Mesenchymal stem cell (in vitro differentiated cells and primary cell): ENCODE data around the gene RCBTB2.
A peak's percentile ranks its signal among the peaks of the same experiment; 100 is the strongest.

ENCODE experiments used
- DNase-seq: peaks from one replicate; pipeline ENCODE4 v3.0.0-alpha.2; 2013
- H2AFZ ChIP-seq: one replicate; pipeline ENCODE4 v1.6.1; 2013; ENCODE audit warnings: low read depth, mild to moderate bottlenecking, control low read depth, inconsistent platforms, low read length, moderate library complexity
- H2AK5ac ChIP-seq: 2 replicates; pipeline ENCODE4 v1.6.1; 2013; ENCODE audit warnings: low read length, moderate library complexity, mild to moderate bottlenecking, inconsistent platforms; ENCODE audit not compliant: severe bottlenecking
- H2BK120ac ChIP-seq: one replicate; pipeline ENCODE4 v1.6.1; 2013; ENCODE audit warnings: low read depth, mild to moderate bottlenecking, inconsistent platforms, low read length, moderate library complexity
- H2BK12ac ChIP-seq, 2 experiments: one replicate each; pipeline ENCODE4 v1.6.1; 2013; ENCODE audit warnings: inconsistent platforms in 2 of 2, low read length in 2 of 2, mild to moderate bottlenecking in 2 of 2, moderate library complexity in 2 of 2, control low read depth in 1 of 2
- H2BK15ac ChIP-seq: one replicate; pipeline ENCODE4 v1.6.1; 2013; ENCODE audit warnings: mild to moderate bottlenecking, low read depth, inconsistent platforms; ENCODE audit not compliant: poor library complexity, severe bottlenecking
- H2BK5ac ChIP-seq: 2 replicates; pipeline ENCODE4 v1.6.1; 2013; ENCODE audit warnings: low read depth, mild to moderate bottlenecking, low read length, control low read depth, inconsistent platforms; ENCODE audit not compliant: poor library complexity, severe bottlenecking
- H3K14ac ChIP-seq, 2 experiments: one replicate each; pipeline ENCODE4 v1.6.1; 2013; ENCODE audit warnings: inconsistent platforms in 2 of 2, low read length in 2 of 2, control low read depth in 1 of 2, mild to moderate bottlenecking in 1 of 2, moderate library complexity in 1 of 2
- H3K18ac ChIP-seq, 2 experiments: one replicate each; pipeline ENCODE4 v1.6.1; 2013; ENCODE audit warnings: inconsistent platforms in 2 of 2, low read length in 2 of 2, control low read depth in 1 of 2, low read depth in 1 of 2, mild to moderate bottlenecking in 1 of 2
- H3K23ac ChIP-seq, 2 experiments: one replicate each; pipeline ENCODE4 v1.6.1; 2013; ENCODE audit warnings: inconsistent platforms in 2 of 2, low read length in 2 of 2, mild to moderate bottlenecking in 2 of 2, moderate library complexity in 2 of 2, control low read depth in 1 of 2
- H3K27ac ChIP-seq: 2 replicates; pipeline ENCODE4 v1.5.1; 2013; ENCODE audit warnings: mild to moderate bottlenecking, moderate library complexity, low read length, control low read depth, inconsistent platforms; ENCODE audit not compliant: poor library complexity, severe bottlenecking
- H3K27me3 ChIP-seq, 2 experiments: 2 replicates each; pipeline versions ENCODE4 v1.6.1 to v1.7.0; 2013; ENCODE audit warnings: low read length in 2 of 2, mild to moderate bottlenecking in 2 of 2, moderate library complexity in 2 of 2, control low read depth in 1 of 2, inconsistent platforms in 1 of 2; ENCODE audit not compliant: control insufficient read depth in 1 of 2, insufficient read depth in 1 of 2
- H3K36me3 ChIP-seq, 2 experiments: 2 replicates each; pipeline versions ENCODE4 v1.6.1 to v1.7.0; 2013; ENCODE audit warnings: low read length in 2 of 2, control low read depth in 1 of 2, inconsistent platforms in 1 of 2, low read depth in 1 of 2, mild to moderate bottlenecking in 1 of 2; ENCODE audit not compliant: insufficient read depth in 2 of 2, control insufficient read depth in 1 of 2
- H3K4ac ChIP-seq, 2 experiments: one replicate each; pipeline ENCODE4 v1.6.1; 2013; ENCODE audit warnings: inconsistent platforms in 2 of 2, low read length in 2 of 2, mild to moderate bottlenecking in 2 of 2, moderate library complexity in 2 of 2, control low read depth in 1 of 2, low read depth in 1 of 2
- H3K4me1 ChIP-seq: 2 replicates; pipeline ENCODE4 v1.6.1; 2013; ENCODE audit warnings: low read depth, low read length, control low read depth; ENCODE audit not compliant: control insufficient read depth, insufficient read depth
- H3K4me2 ChIP-seq: 2 replicates; pipeline ENCODE4 v1.6.1; 2013; ENCODE audit warnings: low read length, mild to moderate bottlenecking, inconsistent platforms; ENCODE audit not compliant: poor library complexity, severe bottlenecking
- H3K4me3 ChIP-seq, 2 experiments: 2 replicates each; pipeline versions ENCODE4 v1.5.1 to v1.7.0; 2013; ENCODE audit warnings: low read length in 2 of 2, mild to moderate bottlenecking in 2 of 2, control low read depth in 1 of 2, low read depth in 1 of 2; ENCODE audit not compliant: insufficient read depth in 1 of 2
- H3K79me1 ChIP-seq: replicated peaks from 2 replicates; pipeline ENCODE4 v1.6.1; 2013; ENCODE audit warnings: mild to moderate bottlenecking, control low read depth, low read length, inconsistent platforms; ENCODE audit not compliant: poor library complexity, severe bottlenecking
- H3K9ac ChIP-seq: 2 replicates; pipeline ENCODE4 v1.7.0; 2013; ENCODE audit warnings: mild to moderate bottlenecking, low read length, moderate library complexity
- H3K9me3 ChIP-seq: 2 replicates; pipeline ENCODE4 v1.7.0; 2013; ENCODE audit warnings: mild to moderate bottlenecking, low read length; ENCODE audit not compliant: control insufficient read depth
- H4K8ac ChIP-seq: one replicate; pipeline ENCODE4 v1.6.1; 2013; ENCODE audit warnings: inconsistent platforms, mild to moderate bottlenecking, low read length, moderate library complexity
- H4K91ac ChIP-seq: one replicate; pipeline ENCODE4 v1.6.1; 2013; ENCODE audit warnings: mild to moderate bottlenecking, low read length, inconsistent platforms
- WGBS: methylation state at CpG from one replicate; pipeline ENCODE4 v1.1.7; 2013; ENCODE audit warnings: mixed read lengths; 5-methylcytosine and 5-hydroxymethylcytosine counted together

The RCBTB2 gene

DNA sequence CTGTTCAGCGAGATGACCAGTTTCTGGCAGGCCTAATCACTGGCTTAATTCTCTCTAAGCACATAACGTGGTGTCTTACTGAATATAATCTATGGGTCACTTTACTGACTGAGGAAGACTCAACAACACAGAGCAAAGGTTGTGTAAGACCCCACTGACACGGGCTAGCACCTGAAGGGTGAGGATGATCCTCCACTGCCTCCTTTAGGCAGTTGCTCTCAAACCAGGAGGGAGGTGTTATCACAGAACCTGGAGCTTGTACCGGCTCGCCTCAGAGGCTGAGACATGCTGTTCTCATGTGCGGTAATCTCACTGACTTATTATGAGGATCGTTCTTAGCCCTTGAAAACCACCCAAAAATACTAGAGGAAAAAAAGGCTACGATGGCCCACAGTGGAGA lies 28.3 kb downstream of the RCBTB2 start:
- Histone ChIP-seq H3K18ac (no peak overlapping the region), H3K4me2 (no peak overlapping the region), H2BK5ac (no peak overlapping the region), H2AK5ac (no peak overlapping the region), H3K14ac (no peak overlapping the region), H3K27ac (no peak overlapping the region), H3K4me1 (peaks cover 2% of the 10 kb centered on the region), H3K4ac (no peak overlapping the region), H2BK12ac (no peak overlapping the region), H4K91ac (no peak overlapping the region), H2BK120ac (no peak overlapping the region), H4K8ac (no peak overlapping the region), H3K4me3 (no peak overlapping the region), H2AFZ (no peak overlapping the region), H3K27me3 (no peaks in the 10 kb centered on the region), H3K9ac (no peak overlapping the region), H3K36me3 (peaks cover 0 to 13% of the 10 kb centered on the region in 2 experiments), H3K23ac (no peak overlapping the region), H2BK15ac (no peak overlapping the region), H3K9me3 (no peaks in the 10 kb centered on the region), H3K79me1 (no peaks in the 10 kb centered on the region)
- WGBS: 94% methylated on average over 7 of the region's 8 CpGs
- DNase-seq: no peak

DNA sequence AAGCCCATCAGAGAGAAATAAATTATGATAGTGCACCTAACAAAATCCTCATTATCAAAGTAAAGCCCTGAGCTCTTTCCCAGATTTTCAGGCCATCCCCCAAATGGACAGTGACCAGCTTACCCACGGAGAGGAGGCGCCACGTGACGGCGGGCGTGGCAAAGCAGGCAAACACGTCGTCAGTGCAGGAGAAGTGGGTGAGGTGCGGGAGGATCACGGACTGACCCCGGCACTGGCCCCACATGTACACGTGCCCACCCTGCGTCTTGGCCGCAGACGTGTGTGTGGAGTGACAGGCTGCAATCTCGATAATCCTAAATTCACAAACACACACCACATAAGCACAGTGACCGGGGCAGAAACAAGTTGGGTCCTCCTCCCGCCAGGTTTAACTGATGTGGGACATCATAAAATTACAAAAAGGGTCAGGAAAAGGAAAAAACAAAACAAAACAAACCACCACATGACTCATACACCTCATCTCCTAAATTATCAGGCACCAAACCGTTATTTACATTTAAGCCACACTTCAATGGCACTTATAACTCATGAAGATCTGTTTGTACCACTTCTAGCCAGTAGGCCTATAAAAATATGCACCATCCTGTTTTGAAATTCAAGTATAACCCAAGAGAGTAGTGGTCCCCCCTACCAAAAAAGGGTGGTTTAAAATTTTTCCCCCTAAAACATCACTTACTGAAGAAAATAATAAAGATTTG lies 30.1 kb downstream of the RCBTB2 start:
- no peak overlapping the region for H2BK15ac ChIP-seq
- no peak overlapping the region for H2BK5ac ChIP-seq
- WGBS: 88% methylated on average over 17 of the region's 19 CpGs
- H3K36me3 ChIP-seq: peaks cover 0 to 10% of the 10 kb centered on the region in 2 experiments
- H3K9me3 ChIP-seq: no peaks in the 10 kb centered on the region
- H3K27ac ChIP-seq: no peak overlapping the region
- peak overlapping the region in 1 of 2 experiments; percentile 38 for H3K18ac ChIP-seq
- H3K4me3 ChIP-seq: no peak overlapping the region
- DNase-seq: no peak
- no peak overlapping the region for H2BK120ac ChIP-seq
- no peak overlapping the region for H3K9ac ChIP-seq
- H3K14ac ChIP-seq: no peak overlapping the region
- peaks cover 2% of the 10 kb centered on the region for H3K4me1 ChIP-seq
- no peak overlapping the region for H4K8ac ChIP-seq
- no peak overlapping the region for H4K91ac ChIP-seq
- H3K79me1 ChIP-seq: no peaks in the 10 kb centered on the region
- no peak overlapping the region for H3K4ac ChIP-seq
- H2AFZ ChIP-seq: no peak overlapping the region
- no peak overlapping the region for H3K23ac ChIP-seq
- H3K27me3 ChIP-seq: no peaks in the 10 kb centered on the region
- H2AK5ac ChIP-seq: no peak overlapping the region
- H3K4me2 ChIP-seq: no peak overlapping the region
- H2BK12ac ChIP-seq: peak overlapping the region; percentile 9 to 66

DNA sequence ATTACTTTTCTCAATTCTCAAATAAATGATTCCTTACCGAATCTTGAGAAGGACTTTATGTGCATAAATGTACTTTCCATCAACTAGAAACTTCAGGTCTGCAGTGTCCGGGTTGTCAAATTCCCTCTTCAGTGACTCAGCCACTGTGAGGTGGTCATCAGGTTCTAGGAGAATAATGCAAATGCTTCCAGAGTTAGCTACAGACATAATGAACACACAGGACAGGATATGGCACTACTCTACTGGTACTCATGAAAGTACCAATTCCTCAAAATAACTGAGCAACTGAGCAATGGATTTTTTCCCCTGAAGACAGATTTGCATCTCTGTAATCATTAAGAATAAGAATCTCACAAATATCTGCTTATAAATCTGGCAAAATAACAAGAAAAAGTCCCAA lies 31.2 kb downstream of the RCBTB2 start:
- Histone ChIP-seq H3K79me1 (no peaks in the 10 kb centered on the region), H2BK15ac (no peak overlapping the region), H2AK5ac (no peak overlapping the region), H3K18ac (no peak overlapping the region), H2AFZ (no peak overlapping the region), H4K8ac (no peak overlapping the region), H3K27me3 (no peaks in the 10 kb centered on the region), H3K9me3 (no peaks in the 10 kb centered on the region), H3K4me2 (no peak overlapping the region), H2BK12ac (no peak overlapping the region), H3K4me3 (no peak overlapping the region), H3K14ac (no peak overlapping the region), H4K91ac (no peak overlapping the region), H3K36me3 (peaks cover 0 to 9% of the 10 kb centered on the region in 2 experiments), H3K9ac (no peak overlapping the region), H2BK120ac (no peak overlapping the region), H2BK5ac (no peak overlapping the region), H3K4ac (no peak overlapping the region), H3K23ac (no peak overlapping the region), H3K27ac (no peak overlapping the region), H3K4me1 (peaks cover 2% of the 10 kb centered on the region)
- 91% methylated on average over 2 of the region's 2 CpGs for WGBS
- no peak for DNase-seq

DNA sequence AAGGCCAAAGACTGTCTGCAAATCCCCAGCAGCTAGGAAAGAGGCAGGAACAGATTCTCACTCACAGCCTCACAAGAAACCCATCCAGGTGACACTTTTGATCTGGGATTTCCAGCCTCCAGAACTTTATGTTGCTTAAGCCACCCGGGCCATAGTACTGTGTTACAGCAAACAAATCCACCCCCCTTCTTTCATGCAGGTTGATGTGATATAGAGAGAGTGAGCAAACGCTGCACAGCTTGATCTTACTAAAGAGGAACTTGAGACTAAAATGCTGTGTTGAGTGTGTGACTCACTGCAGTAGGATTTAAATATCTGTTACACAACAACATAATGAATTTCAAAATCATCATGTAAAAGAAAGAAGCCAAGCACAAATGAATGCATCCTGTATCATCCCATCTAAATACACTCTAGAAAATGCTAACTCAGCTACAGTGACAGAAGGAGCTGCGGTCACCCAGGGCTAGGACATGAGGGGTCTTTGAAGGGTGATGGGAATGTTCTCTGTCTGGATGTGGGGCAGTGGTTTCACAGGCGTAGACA lies 32.2 kb downstream of the RCBTB2 start:
- no peak overlapping the region for H3K27ac ChIP-seq
- no peak overlapping the region for H2BK12ac ChIP-seq
- no peak overlapping the region for H3K4me3 ChIP-seq
- peaks cover 0 to 7% of the 10 kb centered on the region in 2 experiments for H3K36me3 ChIP-seq
- no peak overlapping the region for H3K18ac ChIP-seq
- H2BK120ac ChIP-seq: no peak overlapping the region
- no peak overlapping the region for H2BK5ac ChIP-seq
- H2AK5ac ChIP-seq: no peak overlapping the region
- H3K79me1 ChIP-seq: no peaks in the 10 kb centered on the region
- no peaks in the 10 kb centered on the region for H3K9me3 ChIP-seq
- no peak overlapping the region for H4K8ac ChIP-seq
- H3K9ac ChIP-seq: peak overlapping the region; percentile 22
- H3K4me1 ChIP-seq: peaks cover 2% of the 10 kb centered on the region
- H3K23ac ChIP-seq: no peak overlapping the region
- WGBS: no CpG with 5 or more reads among the region's 4 CpGs
- H2BK15ac ChIP-seq: no peak overlapping the region
- no peak overlapping the region for H3K4me2 ChIP-seq
- no peak overlapping the region for H3K14ac ChIP-seq
- H3K27me3 ChIP-seq: no peaks in the 10 kb centered on the region
- H4K91ac ChIP-seq: no peak overlapping the region
- no peak overlapping the region for H2AFZ ChIP-seq
- DNase-seq: peak; percentile 87
- no peak overlapping the region for H3K4ac ChIP-seq
